Measurements from ENCODE around the gene SYT17. TPM values are rescaled to one million over a fixed set of nuclear protein-coding genes. Genes with fewer than 3 reads are reported as not detected.

Gene SYT17
- total and polyA plus RNA-seq, 4 donors = 3.4 to 13.1 (median 8.6) TPM

GRCh38 chr16:19132898-19133297 is 35.1 kb upstream of the SYT17 start:
- peaks cover 13 to 47% (median 28%) of the 10 kb centered on the region in 5 donors for H3K4me1 ChIP-seq (ENCODE audit: control insufficient read depth in 5 of 5, insufficient read depth in 5 of 5, low read length in 5 of 5)

GRCh38 chr16:19133600-19133999 is 34.4 kb upstream of the SYT17 start:
- Histone ChIP-seq H3K4me3 (no peak overlapping the region), H3K36me3 (ENCODE audit: control insufficient read depth in 4 of 4, insufficient read depth in 4 of 4, low read length in 4 of 4) (no peaks in the 10 kb centered on the region), H3K9ac (ENCODE audit: insufficient read depth in 1 of 2, low read length in 2 of 2) (no peak overlapping the region), H3K27ac (ENCODE audit: low read depth in 1 of 2, low read length in 1 of 2) (no peak overlapping the region), H3K4me1 (ENCODE audit: control insufficient read depth in 5 of 5, insufficient read depth in 5 of 5, low read length in 5 of 5) (peaks cover 13 to 54% (median 30%) of the 10 kb centered on the region in 5 donors), H3K9me3 (ENCODE audit: control insufficient read depth in 4 of 4, insufficient read depth in 3 of 4, low read length in 3 of 4) (no peaks in the 10 kb centered on the region), H3K27me3 (ENCODE audit: control insufficient read depth in 3 of 3, insufficient read depth in 3 of 3, low read length in 2 of 3) (no peaks in the 10 kb centered on the region)
- DNase-seq (no peak), ATAC-seq (ENCODE audit: insufficient read depth, low FRiP score) (no peak)
- WGBS, 2 donors = 90 to 93% methylated on average over 1 of the region's 1 CpG
- no peak for TF ChIP-seq CTCF (IDR thresholded peaks at IDR 0.05; ENCODE audit: control extremely low read depth, extremely low read depth)

More at GRCh38 chr16:19132898-19133297, 35.1 kb upstream of the SYT17 start:
- H3K9me3 ChIP-seq (ENCODE audit: control insufficient read depth in 4 of 4, insufficient read depth in 3 of 4, low read length in 3 of 4) = no peaks in the 10 kb centered on the region
- DNase-seq (no peak), ATAC-seq (ENCODE audit: insufficient read depth, low FRiP score) (no peak)
- no peak overlapping the region for H3K9ac ChIP-seq (ENCODE audit: insufficient read depth in 1 of 2, low read length in 2 of 2)
- peak overlapping the region in 1 of 2 donors; percentile 93 for H3K27ac ChIP-seq (ENCODE audit: low read depth in 1 of 2, low read length in 1 of 2)
- no peak overlapping the region for H3K4me3 ChIP-seq
- 72 to 76% methylated on average over 11 of the region's 11 CpGs for WGBS, 2 donors
- no peaks in the 10 kb centered on the region for H3K27me3 ChIP-seq (ENCODE audit: control insufficient read depth in 3 of 3, insufficient read depth in 3 of 3, low read length in 2 of 3)
- no peaks in the 10 kb centered on the region for H3K36me3 ChIP-seq (ENCODE audit: control insufficient read depth in 4 of 4, insufficient read depth in 4 of 4, low read length in 4 of 4)
- no peak for TF ChIP-seq CTCF (IDR thresholded peaks at IDR 0.05; ENCODE audit: control extremely low read depth, extremely low read depth)

- no peaks in the 10 kb centered on the region for H3K27me3 ChIP-seq (ENCODE audit: control insufficient read depth in 3 of 3, insufficient read depth in 3 of 3, low read length in 2 of 3)
- H3K9me3 ChIP-seq (ENCODE audit: control insufficient read depth in 4 of 4, insufficient read depth in 3 of 4, low read length in 3 of 4) = no peaks in the 10 kb centered on the region
- TF ChIP-seq CTCF (IDR thresholded peaks at IDR 0.05; ENCODE audit: control extremely low read depth, extremely low read depth) = no peak
- ATAC-seq (ENCODE audit: insufficient read depth, low FRiP score) (no peak), DNase-seq (no peak)
- peaks cover 7 to 69% (median 31%) of the 10 kb centered on the region in 5 donors for H3K4me1 ChIP-seq (ENCODE audit: control insufficient read depth in 5 of 5, insufficient read depth in 5 of 5, low read length in 5 of 5)
- no peak overlapping the region for H3K4me3 ChIP-seq
- H3K27ac ChIP-seq (ENCODE audit: low read depth in 1 of 2, low read length in 1 of 2) = peak overlapping the region in 1 of 2 donors; percentile 26
- H3K9ac ChIP-seq (ENCODE audit: insufficient read depth in 1 of 2, low read length in 2 of 2) = no peak overlapping the region
- WGBS, 2 donors = 67 to 77% methylated on average over 10 of the region's 10 CpGs
- no peaks in the 10 kb centered on the region for H3K36me3 ChIP-seq (ENCODE audit: control insufficient read depth in 4 of 4, insufficient read depth in 4 of 4, low read length in 4 of 4)
Measured at GRCh38 chr16:19135201-19135842, 32.7 kb upstream of the SYT17 start.

All from lung (tissue), 12 donors.